Immature natural killer cell (primary cell): ENCODE results near the gene LAMTOR5. TPM values are rescaled to one million over a fixed set of nuclear protein-coding genes. Genes with fewer than 3 reads are reported as not detected.
"Not testable (repeated sequence)": the region's sequence is repeated elsewhere in the genome, so short reads cannot be mapped to it uniquely, and the experiment has no call there.

ENCODE experiments used
- DNase-seq, 3 donors: peaks; one replicate each; pipeline ENCODE4 v3.0.0; 2022; ENCODE audit warnings: mixed read lengths in 1 of 3
- H3K27ac Mint-ChIP-seq, 6 donors: one replicate each; pipeline ENCODE4 v1.8.0; 2020; ENCODE audit warnings: mixed read lengths in 6 of 6, mild to moderate bottlenecking in 5 of 6, inconsistent platforms in 4 of 6, moderate library complexity in 3 of 6
- H3K27me3 Mint-ChIP-seq, 3 donors: one replicate each; pipeline ENCODE4 v1.8.0; 2020 to 2021; ENCODE audit warnings: low read depth in 3 of 3, mild to moderate bottlenecking in 3 of 3, mixed read lengths in 3 of 3, moderate library complexity in 3 of 3, inconsistent platforms in 1 of 3
- H3K36me3 Mint-ChIP-seq, 3 donors: one replicate each; pipeline ENCODE4 v1.8.0; 2020; ENCODE audit warnings: mixed read lengths in 3 of 3, inconsistent platforms in 2 of 3, mild to moderate bottlenecking in 2 of 3
- H3K4me1 Mint-ChIP-seq, 2 donors: one replicate each; pipeline ENCODE4 v1.8.0; 2020; ENCODE audit warnings: inconsistent platforms in 2 of 2, mild to moderate bottlenecking in 2 of 2, mixed read lengths in 2 of 2, moderate library complexity in 1 of 2
- H3K4me3 Mint-ChIP-seq, 5 donors: one replicate each; pipeline ENCODE4 v1.8.0; 2020; ENCODE audit warnings: mild to moderate bottlenecking in 5 of 5, mixed read lengths in 5 of 5, inconsistent platforms in 3 of 5, moderate library complexity in 3 of 5
- H3K9me3 Mint-ChIP-seq, 6 donors: one replicate each; pipeline ENCODE4 v1.8.0; 2020; ENCODE audit warnings: mild to moderate bottlenecking in 6 of 6, mixed read lengths in 6 of 6, inconsistent platforms in 4 of 6, moderate library complexity in 3 of 6
- polyA plus RNA-seq, 3 donors: library from polyadenylated mRNA; unstranded; fragments of 300-500 nt; fragmentation: Illumina TruSeq; gene quantifications; one replicate each; pipeline ENCODE4 v1.2.3, GENCODE V29; 2021

Gene LAMTOR5
- polyA plus RNA-seq, 3 donors from 2014 or later: 254 to 387 (median 277) TPM

DNA sequence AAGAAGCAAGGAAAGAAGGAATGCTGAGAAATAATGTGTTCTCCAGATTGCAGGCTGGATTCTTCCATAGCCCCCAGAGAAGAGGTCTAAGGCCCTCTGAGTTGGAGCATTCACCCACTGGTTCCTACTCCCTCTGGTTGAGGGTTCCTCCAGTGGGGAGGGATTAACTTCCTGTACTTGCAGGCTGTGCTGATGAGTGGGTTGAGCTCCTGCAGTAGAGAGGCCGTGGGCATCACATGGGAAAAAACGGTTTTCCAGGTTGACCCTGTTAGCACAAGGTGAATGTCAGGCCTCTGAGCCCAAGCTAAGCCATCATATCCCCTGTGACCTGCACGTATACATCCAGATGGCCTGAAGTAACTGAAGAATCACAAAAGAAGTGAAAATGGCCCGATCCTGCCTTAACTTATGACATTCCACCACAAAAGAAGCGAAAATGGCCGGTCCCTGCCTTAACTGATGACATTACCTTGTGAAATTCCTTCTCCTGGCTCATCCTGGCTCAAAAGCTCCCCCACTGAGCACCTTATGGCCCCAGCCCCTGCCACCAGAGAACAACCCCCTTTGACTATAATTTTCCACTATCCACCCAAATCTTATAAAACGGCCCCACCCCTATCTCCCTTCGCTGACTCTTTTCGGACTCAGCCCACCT lies 30.3 kb upstream of the LAMTOR5 start:
- not testable (repeated sequence) for DNase-seq, H3K4me1 Mint-ChIP-seq, H3K9me3 Mint-ChIP-seq, H3K4me3 Mint-ChIP-seq, H3K36me3 Mint-ChIP-seq, H3K27me3 Mint-ChIP-seq
- peak overlapping the region in 1 of 6 donors; percentile 20 for H3K27ac Mint-ChIP-seq

DNA sequence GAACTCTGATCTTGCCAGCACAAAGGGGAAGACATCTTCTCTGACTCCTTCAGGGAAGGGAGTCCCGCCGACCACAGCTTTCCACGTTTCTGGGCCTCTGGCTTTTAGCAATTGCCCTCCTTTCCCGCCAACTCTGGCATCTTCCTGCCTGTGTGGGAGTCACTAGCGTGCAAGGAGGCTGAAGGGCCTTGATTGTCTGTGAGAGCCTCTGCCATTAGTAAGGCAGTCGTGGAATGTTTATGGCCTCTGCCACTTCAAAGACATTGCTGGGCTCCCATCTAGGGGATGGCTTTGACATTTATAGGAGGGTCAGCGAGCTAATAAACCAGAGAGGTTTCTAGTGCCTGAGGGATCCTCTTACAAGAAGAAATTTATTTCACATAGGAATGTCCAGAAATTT lies 29.1 kb upstream of the LAMTOR5 start:
- Mint-ChIP-seq H3K9me3 (no peaks in the 10 kb centered on the region), H3K36me3 (no peaks in the 10 kb centered on the region), H3K4me3 (no peak overlapping the region), H3K27me3 (peaks cover 0 to 12% (median 7%) of the 10 kb centered on the region in 3 donors), H3K27ac (no peak overlapping the region), H3K4me1 (no peaks in the 10 kb centered on the region)
- DNase-seq: no peak

DNA sequence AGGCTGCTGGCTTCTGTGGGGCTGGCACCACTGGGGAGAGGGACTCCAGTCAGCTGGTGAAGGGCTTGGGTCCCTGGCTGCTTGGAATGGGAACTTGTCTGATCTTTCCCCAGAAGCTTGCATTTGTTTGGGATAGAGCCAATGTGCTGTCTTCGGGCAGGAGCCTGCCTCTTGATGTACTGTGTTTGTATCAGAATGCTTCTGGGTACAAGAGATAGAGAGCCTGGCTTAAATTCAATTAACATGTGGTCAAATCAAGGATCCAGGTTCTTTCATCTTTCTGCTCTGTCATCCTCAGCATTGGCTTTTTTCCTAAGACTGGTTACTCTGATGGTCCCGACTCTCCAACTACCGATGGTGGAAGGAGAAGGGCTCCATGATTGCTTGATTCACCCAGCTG lies 27.5 kb upstream of the LAMTOR5 start:
- no peak overlapping the region for H3K27ac Mint-ChIP-seq
- DNase-seq: no peak
- no peaks in the 10 kb centered on the region for H3K9me3 Mint-ChIP-seq
- no peaks in the 10 kb centered on the region for H3K36me3 Mint-ChIP-seq
- H3K4me1 Mint-ChIP-seq: no peaks in the 10 kb centered on the region
- peaks cover 2 to 11% (median 5%) of the 10 kb centered on the region in 3 donors for H3K27me3 Mint-ChIP-seq
- H3K4me3 Mint-ChIP-seq: no peak overlapping the region

DNA sequence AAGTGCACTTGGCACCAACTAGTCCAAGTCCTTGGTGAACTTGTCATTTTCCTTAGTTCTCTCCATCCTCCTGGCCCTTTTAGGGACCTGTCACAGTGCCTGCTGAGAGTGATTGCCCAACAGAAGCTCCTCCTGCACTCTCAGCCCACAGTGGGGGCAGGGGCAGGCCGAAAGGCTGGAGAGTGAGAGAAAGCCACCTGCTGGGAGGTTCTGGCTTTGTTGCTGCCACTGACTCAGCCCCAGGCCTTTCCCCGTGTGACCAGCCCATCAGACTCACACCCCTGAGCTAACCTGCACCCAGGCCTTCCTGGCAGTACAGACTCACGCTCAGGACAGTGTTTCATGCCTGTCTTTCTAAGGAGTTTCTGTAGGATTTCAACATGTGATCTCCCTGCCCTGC lies 26.3 kb upstream of the LAMTOR5 start:
- H3K27me3 Mint-ChIP-seq: peaks cover 1 to 14% (median 3%) of the 10 kb centered on the region in 3 donors
- no peaks in the 10 kb centered on the region for H3K36me3 Mint-ChIP-seq
- no peak for DNase-seq
- no peak overlapping the region for H3K27ac Mint-ChIP-seq
- no peaks in the 10 kb centered on the region for H3K4me1 Mint-ChIP-seq
- H3K9me3 Mint-ChIP-seq: no peaks in the 10 kb centered on the region
- no peak overlapping the region for H3K4me3 Mint-ChIP-seq

DNA sequence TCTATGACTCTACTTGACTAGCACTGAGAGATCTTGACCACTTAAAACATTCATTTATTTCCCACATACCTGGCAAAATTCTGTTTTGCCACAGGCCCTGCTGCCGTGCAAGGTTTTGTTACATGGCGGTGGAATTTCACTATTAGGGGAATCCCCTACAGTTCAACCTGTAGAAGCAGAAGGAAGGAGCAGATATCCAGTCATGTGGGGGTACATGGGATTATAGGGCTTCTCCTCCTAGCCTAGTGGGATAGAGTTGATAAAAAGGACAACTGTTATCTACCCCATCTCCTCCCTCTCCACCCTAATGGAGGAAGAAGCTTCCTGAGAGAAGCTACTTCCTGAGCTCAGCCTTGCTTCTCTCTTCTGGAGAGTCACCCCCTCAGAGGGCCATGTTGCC lies 25.7 kb upstream of the LAMTOR5 start:
- no peak overlapping the region for H3K4me3 Mint-ChIP-seq
- H3K27me3 Mint-ChIP-seq: peaks cover 1 to 15% (median 3%) of the 10 kb centered on the region in 3 donors
- no peak overlapping the region for H3K27ac Mint-ChIP-seq
- H3K9me3 Mint-ChIP-seq: no peaks in the 10 kb centered on the region
- H3K36me3 Mint-ChIP-seq: no peaks in the 10 kb centered on the region
- DNase-seq: no peak
- H3K4me1 Mint-ChIP-seq: no peaks in the 10 kb centered on the region

DNA sequence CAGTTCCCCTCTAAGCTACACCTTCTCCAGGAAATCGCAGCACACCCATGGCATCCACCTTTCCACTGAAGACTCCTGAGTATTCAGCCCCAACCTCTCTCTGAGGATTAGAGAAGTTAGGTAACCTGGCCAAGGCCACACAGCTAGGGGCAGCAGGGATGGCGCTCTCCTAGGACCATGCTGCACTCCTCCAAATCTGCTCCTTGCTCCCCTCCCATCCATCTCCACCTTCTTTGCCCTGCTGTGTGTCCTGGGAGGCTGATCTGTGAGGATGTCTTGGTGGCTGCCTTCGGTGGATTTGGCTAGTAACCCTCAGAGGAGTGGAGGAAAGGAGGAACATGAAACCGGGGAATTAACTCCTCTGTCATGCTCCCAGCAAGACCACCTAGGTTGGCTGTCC lies 23.4 kb upstream of the LAMTOR5 start:
- H3K4me1 Mint-ChIP-seq: no peaks in the 10 kb centered on the region
- H3K4me3 Mint-ChIP-seq: no peak overlapping the region
- peaks cover 1 to 15% (median 3%) of the 10 kb centered on the region in 3 donors for H3K27me3 Mint-ChIP-seq
- DNase-seq: no peak
- no peaks in the 10 kb centered on the region for H3K36me3 Mint-ChIP-seq
- peak overlapping the region in 1 of 6 donors; percentile 40 for H3K27ac Mint-ChIP-seq
- no peaks in the 10 kb centered on the region for H3K9me3 Mint-ChIP-seq

DNA sequence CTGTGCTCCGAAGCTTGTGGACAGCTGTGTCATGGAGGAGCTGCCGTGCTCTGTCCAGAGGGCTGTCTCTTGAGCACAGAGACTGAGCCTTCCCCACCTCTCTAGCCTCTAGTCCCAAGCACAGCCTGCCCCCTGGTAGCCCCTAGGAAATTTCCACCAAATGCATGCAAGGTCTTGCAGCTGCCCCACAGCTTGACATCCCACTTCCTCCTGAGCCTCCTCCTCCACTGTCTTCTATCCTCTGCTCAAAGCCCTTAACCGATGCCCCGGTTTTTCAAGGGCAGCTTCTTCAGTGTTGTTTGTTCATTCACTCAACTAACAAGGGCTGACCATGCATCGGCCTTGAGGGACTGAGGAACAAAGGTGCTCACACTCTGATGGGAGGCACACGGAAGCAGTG lies 22.9 kb upstream of the LAMTOR5 start:
- Mint-ChIP-seq H3K27ac (no peak overlapping the region), H3K4me3 (no peak overlapping the region), H3K9me3 (no peaks in the 10 kb centered on the region), H3K4me1 (no peaks in the 10 kb centered on the region), H3K36me3 (no peaks in the 10 kb centered on the region), H3K27me3 (peaks cover 1 to 15% (median 3%) of the 10 kb centered on the region in 3 donors)
- DNase-seq: no peak

DNA sequence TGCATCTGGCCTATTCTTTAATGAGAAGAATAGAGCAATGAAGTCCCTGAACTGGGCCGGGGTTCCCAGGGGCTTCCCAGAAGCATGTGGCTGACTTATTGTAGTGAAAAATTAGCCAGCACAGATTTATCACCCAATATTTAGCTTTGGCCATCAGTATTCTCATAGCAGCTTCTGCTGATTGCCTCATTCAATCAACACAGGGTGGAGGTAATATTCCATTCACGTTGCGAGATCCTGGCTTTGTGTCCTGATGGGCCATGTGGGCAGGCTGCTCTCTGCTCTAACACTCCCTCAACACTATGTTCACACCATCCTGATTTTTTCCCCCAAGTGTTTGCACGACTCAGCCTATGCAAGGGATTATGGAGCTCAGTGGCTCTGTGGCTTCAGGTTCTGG lies 21.5 kb upstream of the LAMTOR5 start:
- no peak overlapping the region for H3K4me3 Mint-ChIP-seq
- peaks cover 1 to 15% (median 3%) of the 10 kb centered on the region in 3 donors for H3K27me3 Mint-ChIP-seq
- H3K36me3 Mint-ChIP-seq: no peaks in the 10 kb centered on the region
- no peak overlapping the region for H3K27ac Mint-ChIP-seq
- DNase-seq: no peak
- H3K4me1 Mint-ChIP-seq: no peaks in the 10 kb centered on the region
- no peaks in the 10 kb centered on the region for H3K9me3 Mint-ChIP-seq

DNA sequence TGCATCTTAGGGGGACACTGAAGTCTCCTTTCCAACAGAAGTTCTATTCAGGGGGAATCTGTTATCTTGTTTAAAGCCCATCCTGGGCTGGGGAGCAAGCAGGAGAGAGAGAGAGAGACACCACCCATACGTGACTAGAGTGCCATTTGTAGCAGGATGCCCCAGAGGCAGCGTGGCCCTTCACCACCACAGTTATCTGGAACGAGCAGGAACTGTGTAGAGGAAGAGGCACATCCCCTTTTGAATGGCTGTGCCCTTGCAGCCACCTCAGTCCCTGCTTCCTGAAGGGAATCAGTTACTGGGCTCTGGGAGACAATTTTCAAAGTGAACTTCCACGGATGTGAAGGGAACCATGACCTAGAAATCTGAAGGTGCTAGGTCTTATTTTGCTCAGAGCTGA lies 19.4 kb upstream of the LAMTOR5 start:
- no peaks in the 10 kb centered on the region for H3K9me3 Mint-ChIP-seq
- H3K27ac Mint-ChIP-seq: no peak overlapping the region
- no peaks in the 10 kb centered on the region for H3K36me3 Mint-ChIP-seq
- peaks cover 1 to 9% (median 3%) of the 10 kb centered on the region in 3 donors for H3K27me3 Mint-ChIP-seq
- no peak for DNase-seq
- H3K4me1 Mint-ChIP-seq: no peaks in the 10 kb centered on the region
- H3K4me3 Mint-ChIP-seq: no peak overlapping the region

DNA sequence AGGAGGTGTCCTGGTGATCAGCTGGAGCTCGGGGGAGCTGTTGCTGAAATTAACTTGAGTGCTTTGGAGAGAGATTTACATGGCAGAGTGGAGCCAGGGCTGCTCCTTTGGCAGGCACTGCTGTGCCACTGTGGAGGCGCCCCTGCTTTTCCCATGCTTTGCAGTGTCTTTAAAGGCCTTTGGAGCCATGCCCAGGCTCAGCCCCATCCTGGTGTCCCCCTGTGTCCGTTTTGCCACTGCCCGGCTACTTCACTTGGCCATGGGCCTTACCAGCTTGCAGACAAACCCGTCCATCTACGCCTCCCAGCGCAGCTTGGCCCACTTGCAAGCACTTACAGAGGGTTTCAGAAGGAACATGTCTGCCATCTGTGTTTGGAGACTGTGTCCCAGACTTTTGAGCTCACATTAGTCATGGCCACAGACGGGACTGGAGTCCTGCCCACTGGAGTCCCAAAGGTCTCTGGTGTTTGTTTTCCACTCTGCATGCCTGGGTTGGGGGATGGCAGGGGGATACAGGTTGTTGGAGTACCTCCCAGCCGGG lies 18.2 kb upstream of the LAMTOR5 start:
- Mint-ChIP-seq H3K4me3 (no peak overlapping the region), H3K27ac (no peak overlapping the region), H3K4me1 (no peaks in the 10 kb centered on the region), H3K36me3 (no peaks in the 10 kb centered on the region), H3K27me3 (peaks cover under 1 to 6% (median 3%) of the 10 kb centered on the region in 3 donors), H3K9me3 (no peaks in the 10 kb centered on the region)
- no peak for DNase-seq

DNA sequence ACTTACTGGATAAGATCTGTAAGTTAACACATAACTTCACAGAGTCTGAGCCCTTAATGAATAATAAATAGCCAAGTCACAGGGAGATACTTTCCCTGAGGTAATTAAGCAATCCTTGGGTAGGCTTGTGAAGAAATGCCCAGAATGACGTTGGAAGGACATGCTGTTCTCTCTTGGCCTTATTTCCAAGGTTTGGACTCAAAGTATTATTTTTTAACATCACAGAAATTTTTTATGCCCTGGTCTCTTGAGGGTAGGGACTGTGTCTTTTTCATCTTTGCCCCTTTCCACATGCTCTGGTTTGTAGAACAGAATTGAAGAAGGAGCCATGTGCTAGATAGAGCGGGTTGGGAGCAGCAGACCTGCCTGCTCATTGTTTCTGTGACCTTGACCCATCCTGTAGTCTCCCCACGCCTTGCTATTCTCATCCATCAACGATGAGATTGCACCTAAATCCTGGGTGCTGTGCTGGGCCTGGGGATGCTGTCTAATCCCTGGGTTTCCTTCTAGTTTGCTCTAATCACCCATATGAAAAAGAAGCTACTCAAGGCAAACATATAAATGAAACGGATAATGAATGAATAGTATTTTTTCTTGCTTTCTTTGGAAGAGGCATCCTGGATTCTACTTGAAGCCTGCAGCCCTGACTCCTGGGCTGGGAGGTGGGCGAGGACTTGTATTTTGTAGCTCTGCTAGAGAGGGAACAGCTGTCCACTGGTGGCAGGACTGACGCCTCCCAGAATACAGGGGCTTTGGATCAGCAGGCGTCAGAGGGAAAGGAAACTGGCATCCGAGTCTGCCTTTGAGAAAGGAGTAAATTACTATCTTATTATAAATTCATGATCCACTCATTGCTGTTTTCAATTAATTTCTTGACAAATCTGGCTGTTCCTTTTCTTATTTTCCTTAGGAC lies 17.5 kb upstream of the LAMTOR5 start:
- H3K36me3 Mint-ChIP-seq: no peaks in the 10 kb centered on the region
- H3K9me3 Mint-ChIP-seq: no peaks in the 10 kb centered on the region
- H3K27me3 Mint-ChIP-seq: peaks cover 0 to 6% (median under 1%) of the 10 kb centered on the region in 3 donors
- H3K4me3 Mint-ChIP-seq: no peak overlapping the region
- no peak for DNase-seq
- no peak overlapping the region for H3K27ac Mint-ChIP-seq
- no peaks in the 10 kb centered on the region for H3K4me1 Mint-ChIP-seq

DNA sequence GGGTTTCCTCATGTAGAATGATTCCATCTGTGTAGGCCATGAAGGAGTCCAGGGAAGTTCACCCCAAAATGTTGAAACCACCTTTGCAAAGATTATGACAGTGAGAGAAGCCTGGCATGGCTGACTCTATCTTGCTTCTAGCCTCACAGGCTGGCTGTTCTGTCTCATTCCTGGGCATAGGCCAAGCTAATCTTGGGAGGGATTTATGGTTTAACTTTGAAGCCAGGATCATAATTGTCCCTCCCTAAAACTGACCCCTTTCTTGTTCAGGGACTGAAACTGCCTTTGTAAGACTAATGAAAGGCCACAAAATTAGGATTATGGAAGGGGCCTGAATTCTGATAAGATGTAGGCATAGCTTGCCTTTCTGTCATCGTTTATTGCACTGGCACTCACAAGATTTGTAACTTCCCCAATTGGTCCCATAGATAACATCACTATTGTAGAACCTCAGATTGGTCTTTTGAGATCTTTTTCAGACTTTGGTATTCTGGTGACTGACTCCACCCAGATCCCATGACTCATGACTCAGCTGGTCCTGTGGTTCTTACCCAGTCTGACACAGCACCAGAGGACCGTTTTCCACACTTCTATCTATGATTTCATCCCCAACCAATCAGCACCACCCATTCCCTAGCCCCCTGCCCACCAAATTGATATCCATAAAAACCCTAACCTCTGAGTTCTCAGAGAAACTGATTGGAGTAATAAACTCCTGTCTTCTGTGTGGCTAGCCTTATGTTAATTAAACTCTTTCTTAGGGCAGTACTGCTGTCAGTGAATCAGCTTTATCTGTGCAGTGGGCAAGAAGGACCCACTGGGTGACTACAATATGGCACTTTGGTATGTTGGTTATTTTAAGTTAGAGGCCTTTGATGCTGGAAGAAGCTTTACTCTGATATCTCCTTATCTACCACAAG lies 13.6 kb upstream of the LAMTOR5 start:
- Mint-ChIP-seq H3K4me1 (no peaks in the 10 kb centered on the region), H3K36me3 (no peaks in the 10 kb centered on the region), H3K27ac (no peak overlapping the region), H3K4me3 (no peak overlapping the region), H3K9me3 (no peaks in the 10 kb centered on the region), H3K27me3 (peaks cover 0 to 3% (median 0%) of the 10 kb centered on the region in 3 donors)
- DNase-seq: no peak

DNA sequence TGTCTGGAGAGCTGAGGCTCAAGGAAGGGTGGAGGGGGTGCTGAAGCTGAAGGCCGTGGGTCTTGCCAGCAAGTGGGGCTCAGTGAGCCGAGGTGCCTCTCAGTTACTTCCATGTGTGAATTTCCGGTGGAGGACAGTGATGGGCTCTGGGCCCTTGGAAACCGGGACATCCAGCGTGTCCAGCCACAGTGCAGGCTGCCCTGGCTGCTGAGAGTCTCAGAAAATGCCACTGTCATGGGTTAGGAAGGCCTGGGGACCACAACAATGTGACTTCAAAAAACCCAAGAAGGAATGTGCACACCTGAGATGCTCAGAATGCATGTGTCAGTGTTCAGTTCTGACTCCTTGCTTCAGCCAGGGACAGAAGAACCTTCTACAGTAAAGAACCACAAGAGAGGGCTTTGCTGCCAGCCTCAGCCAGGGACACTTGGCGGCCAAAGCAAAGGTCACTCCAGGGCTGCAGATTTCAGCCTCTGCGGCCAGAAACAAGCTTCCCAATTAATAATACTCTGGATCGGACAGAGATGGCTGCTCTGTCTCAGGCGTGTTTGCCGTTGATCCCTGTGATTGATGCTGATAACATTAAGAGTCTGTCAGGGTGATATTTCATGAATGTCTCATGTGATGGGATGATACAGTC lies 12.6 kb upstream of the LAMTOR5 start:
- H3K4me1 Mint-ChIP-seq: no peaks in the 10 kb centered on the region
- DNase-seq: no peak
- H3K36me3 Mint-ChIP-seq: no peaks in the 10 kb centered on the region
- no peak overlapping the region for H3K27ac Mint-ChIP-seq
- H3K27me3 Mint-ChIP-seq: peaks cover 0 to 3% (median 2%) of the 10 kb centered on the region in 3 donors
- H3K4me3 Mint-ChIP-seq: no peak overlapping the region
- H3K9me3 Mint-ChIP-seq: no peaks in the 10 kb centered on the region
